GM19099 (cell line): ENCODE results near the gene TAC3.

ENCODE experiments used
- POLR2A ChIP-seq: IDR thresholded peaks from 3 replicates; pipeline ENCODE4 v1.6.1; 2011; ENCODE audit warnings: low read depth; ENCODE audit not compliant: insufficient read length; ENCODE audit errors: extremely low read depth

Gene TAC3

DNA sequence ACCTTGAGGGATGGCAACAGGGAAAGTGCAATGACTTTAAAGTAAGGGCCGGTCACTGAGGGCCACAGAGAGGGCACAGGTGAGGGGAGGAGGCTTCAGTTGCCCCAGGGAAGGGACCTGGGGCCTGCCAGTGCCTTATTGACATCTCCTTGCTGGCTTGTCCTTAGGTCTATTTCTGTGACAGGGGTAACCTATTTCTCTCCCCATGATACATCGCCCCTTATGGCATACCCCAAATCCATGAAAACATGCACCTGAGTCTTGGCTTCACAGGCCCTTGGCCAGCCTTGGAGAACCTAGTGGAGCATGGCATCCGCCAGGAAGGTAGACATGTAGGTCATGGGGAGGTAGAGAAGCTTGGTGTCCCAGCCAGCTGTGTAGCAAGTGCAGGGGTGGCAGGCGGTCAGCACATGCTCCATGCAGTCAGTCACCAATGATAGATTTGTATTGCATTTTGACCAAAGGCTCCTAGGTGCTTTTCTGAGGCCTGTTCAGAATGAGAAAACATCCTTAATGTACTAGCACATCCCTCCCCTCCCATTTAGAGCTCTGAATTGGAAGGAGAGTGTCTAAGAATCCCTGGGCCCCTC, 35.3 kb downstream of the TAC3 start:
- no peak for TF ChIP-seq POLR2A

DNA sequence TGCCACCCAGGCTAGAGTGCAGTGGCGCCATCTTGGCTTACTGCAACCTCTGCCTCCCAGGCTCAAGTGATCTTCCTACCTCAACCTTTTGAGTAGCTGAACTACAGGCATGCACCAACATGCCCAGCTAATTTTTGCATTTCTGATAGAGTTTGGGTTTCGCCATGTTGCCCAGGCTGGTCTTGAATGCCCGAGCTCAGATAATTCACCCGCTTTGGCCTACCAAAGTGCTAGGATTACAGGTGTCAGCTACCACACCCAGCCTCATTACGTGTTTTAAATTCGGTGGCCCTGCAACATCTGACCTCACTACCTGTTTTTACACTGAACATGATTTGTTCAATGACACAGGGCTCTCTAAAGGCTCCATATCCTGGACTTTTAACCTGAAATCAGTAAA, 36.1 kb downstream of the TAC3 start:
- TF ChIP-seq POLR2A = no peak

DNA sequence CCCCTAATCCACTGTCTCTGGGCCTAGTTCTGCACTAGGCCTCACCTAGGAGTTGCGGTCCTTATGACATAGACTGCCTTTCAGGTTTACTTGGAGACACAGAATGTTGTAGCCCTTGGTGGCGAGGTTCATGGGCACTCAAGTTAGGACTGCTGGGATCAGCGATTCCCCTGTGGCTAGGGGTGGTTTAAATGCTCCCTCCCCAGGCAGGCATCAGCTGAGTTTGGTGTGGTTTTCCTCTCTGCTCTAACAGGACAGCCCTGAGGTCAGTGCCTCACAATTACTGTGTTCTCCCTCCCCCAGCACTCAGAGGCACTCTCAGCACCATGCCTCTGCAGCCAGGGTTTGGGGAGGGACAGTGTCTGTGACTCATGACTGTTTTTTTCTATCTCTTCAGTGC, 36.7 kb downstream of the TAC3 start:
- TF ChIP-seq POLR2A = no peak

DNA sequence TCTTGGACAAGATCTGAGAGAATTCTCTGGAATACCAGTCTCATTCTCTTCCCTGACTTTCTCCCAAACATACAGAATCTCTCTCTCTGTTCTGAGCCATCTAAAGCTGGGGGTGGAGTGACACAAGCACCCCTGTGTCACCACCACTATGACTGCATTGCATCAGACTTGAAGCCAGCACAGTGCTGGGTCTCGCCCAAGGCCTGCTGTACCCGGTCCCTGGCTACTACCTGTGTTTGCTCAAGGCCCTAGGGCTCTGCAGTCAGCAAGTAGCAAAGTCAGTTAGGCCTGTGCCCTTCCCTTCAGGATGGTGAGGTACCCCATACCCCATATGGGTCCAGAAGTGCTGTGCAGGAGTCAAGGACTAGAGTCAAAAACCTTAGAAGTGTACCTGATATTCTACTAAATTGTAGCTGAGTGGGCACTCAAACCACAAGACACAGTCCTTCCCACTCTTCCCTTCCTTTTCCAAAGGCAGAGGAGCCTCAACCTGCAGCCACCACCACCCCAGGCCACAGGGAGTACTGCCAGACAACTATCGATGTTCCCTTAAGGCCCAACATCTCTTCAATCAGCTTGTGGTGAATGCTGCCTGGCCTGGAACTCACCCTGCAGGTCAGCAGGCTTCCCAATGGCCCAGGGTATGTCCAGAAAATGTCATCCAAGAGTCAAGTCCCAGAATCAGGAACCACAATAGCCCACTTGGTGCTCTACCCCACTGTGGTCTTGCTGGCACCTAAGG, 37.8 kb downstream of the TAC3 start:
- TF ChIP-seq POLR2A = no peak
